ENCODE data around the gene SBK2.
"Not testable (repeated sequence)": the region's sequence is repeated elsewhere in the genome, so short reads cannot be mapped to it uniquely, and the experiment has no call there.

SBK2 gene, protein sequence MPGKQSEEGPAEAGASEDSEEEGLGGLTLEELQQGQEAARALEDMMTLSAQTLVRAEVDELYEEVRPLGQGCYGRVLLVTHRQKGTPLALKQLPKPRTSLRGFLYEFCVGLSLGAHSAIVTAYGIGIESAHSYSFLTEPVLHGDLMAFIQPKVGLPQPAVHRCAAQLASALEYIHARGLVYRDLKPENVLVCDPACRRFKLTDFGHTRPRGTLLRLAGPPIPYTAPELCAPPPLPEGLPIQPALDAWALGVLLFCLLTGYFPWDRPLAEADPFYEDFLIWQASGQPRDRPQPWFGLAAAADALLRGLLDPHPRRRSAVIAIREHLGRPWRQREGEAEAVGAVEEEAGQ

DNA sequence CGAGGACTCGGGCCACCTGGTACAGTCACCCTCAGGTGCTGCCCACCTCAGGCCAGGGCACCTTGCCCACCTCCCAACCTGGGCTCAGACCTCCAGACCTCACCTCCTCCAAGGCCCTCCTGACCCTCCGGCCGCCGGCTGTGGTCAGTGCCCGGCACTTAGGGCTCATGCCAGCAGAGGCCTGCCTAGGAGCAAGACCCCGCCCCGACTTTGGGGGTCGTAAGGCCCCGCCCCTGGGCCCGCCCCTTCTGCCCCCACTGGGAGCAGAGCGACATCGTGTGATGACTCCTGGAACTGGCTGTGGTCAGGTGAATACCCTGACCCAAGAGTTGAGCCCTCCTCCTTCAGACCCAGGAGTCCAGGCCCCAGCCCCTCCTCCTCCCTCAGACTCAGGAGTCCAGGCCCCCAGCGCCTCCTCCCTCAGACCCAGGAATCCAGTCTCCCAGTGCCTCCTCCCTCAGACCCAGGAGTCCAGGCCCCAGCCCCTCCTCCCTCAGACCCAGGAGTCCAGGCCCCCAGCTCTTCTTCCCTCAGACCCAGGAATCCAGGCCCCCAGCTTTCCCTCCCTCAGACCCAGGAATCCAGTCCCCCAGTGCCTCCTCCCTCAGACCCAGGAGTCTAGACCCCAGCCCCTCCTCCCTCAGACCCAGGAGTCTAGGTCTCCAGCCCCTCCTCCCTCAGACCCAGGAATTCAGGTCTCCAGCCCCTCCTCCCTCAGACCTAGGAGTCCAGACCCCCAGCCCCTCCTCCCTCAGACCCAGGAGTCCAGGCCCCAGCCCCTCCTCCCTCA lies at the start of gene SBK2:
Gene SBK2, minus strand, starts transcription at position 183 of the 790 bp plus-strand sequence. CDS start 839 bp downstream, outside the sequence.
- no peak for DNase-seq (ENCODE audit: low read depth)

DNA sequence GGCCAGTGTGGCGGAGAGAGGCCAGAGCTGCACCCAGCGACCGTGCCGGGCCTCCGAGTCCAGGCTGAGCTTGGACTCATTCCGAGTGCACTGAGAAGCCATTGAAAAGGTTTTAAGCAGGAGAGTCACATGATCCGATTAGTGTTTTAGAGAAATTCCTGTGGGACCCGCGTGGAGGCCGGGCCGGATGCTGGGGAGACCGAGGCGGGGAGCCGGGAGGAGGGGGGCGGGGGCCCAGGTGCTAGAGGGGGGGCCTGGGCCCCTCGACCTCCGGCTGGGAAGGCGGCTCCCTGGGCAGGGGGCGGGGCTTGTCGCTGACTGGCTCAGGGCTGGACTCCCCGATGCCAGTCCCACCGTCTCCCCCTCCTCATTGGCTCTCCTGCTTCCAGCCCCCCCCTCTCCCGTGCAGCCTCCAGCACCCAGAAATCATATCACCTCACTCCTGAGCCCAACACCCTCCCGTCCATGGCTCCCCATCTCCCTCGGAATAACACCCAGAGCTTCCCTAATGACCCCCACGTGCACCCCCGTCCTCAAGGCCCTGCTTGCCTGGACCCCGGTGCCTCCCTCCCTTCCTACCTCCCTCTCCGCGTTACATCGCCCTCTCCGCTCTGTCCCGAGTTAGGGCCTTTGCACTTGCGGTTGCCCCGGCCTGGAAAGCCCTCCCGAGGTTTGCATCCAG lies 48.9 kb upstream of the SBK2 start:
- DNase-seq (ENCODE audit: low read depth), result peak; percentile 55

DNA sequence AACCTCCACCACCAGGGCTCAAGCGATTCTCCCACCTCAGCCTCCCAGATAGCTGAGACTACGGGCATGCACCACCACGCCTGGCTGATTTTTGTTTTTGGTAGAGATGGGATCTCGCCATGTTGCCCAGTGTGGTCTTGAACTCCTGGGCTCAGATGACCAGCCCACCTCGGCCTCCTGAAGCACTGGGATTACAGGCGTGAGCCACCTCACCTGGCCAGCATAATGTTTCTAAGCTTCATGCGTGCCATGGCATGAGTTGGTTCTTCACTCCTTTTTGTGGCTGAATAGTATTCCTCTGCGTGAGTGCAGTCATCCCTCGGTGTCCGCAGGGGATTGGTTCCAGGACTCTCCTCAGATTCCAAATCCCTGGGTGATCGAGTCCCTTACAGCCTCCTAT lies 47.9 kb upstream of the SBK2 start:
- no peak for DNase-seq (ENCODE audit: low read depth)

DNA sequence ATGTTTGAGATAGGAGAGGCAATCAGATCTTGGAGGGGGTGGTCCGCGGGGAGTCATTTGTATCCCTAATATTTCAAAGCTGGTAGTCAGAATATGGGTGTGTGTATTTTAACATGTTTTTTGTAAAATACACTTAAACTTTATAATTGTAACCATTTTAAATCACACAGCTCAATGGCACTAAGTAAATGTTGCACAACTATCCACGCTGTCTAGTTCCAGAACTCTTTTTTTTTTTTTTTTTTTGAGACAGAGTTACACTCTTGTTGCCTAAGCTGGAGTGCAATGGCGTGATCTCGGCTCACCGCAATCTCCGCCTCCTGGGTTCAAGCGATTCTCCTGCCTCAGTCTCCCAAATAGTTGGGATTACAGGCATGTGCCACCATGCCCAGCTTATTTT lies 47.0 kb upstream of the SBK2 start:
- not testable (repeated sequence) for DNase-seq (ENCODE audit: low read depth)

DNA sequence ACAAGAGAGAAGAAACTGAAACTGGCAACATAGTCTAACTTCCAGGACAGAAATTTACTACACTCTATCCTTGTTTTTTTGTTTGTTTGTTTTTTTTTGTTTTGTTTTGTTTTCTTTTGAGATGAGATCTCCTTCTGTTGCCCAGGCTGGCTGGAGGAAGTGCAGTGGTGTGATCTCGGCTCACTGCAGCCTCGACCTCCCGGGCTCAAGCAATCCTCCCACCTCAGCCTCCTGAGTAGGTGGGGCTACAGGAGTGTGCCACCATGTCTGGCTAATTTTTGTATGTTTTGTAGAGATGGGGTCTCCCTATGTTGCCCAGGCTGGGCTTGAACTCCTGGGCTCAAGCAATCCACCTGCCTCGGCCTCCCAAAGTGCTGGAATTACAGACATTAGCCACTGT lies 45.4 kb upstream of the SBK2 start:
- DNase-seq (ENCODE audit: low read depth), result not testable (repeated sequence)

DNA sequence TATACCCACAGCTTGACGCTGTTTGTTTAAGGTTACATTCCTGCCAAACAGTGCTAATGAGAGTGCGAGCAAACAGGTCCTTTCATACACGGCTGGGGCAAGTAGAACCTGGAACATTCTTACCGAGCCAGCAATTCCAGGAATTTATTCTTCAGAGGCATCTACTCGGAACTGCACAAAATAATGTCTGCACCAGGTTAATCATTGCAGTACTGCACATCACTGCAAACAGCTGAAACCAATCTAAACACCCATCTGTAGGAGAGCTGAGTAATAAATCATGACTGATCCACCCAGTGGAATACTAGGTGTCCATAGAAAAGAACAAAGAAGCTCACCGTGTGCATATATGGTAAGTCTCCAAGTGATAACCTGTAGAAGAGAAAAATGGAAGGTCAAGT lies 44.9 kb upstream of the SBK2 start:
- DNase-seq (ENCODE audit: low read depth), result peak; percentile 15

DNA sequence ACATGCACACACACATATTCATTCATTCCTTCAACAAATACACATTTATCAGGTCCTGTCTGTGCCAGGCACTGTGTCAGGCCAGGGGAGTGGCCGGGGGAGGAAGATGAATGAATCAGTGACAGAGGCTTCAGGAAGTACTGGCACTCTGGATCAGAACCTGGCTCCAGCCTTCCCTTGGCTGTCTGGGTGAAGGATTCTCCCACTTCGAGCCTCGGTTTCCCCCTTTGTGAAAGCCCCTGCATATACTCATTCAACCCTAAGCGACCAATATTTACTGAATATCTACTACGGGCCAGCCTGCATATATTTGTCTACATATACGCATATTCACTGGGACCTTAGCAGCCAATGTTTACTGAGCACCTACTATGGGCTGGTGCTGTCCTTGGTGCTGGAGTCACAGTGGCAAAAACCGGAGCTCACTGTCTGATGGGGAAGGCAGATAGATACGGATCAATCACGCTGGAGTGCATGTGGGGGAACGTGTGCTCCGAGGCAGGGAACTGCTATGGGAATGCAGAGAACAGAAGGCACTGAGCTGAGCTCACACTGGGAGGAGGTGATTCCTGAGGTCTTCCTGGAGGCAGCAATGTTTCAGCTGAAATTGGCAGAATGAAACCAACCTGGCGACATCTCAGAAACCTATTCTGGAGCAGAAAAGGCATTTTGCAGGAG lies 44.4 kb upstream of the SBK2 start:
- DNase-seq (ENCODE audit: low read depth), result peak; percentile 34

DNA sequence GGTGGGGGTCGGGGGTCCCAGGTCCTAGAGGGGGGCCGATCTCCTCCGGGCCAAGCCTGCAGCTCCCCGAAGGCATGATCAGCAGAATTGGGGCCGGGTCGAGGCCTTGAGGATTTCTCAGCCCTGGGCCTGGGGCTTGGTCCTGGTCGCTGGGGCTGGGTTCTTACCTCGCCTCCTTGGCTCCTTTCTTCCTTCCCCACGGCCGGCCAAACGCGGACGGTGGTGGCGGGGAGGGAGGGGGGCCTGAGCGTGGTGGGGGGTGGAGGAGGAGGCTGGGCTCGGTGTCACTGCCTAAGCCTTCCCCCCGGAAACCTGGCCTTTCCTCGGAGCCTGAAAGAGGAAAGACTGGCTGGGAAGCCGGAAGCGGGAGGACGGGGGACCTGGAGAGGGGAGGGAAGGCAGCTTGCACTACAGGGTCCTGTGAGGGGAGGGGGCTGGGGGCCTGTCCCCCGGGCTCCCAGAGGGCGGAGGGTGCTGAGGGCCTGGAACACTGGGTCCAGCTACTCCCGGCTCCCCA lies 43.8 kb upstream of the SBK2 start, which contains the start of gene ZNF579:
Gene ZNF579, minus strand, starts transcription at position 221 of the 517 bp plus-strand sequence. CDS start 1,209 bp downstream, outside the sequence.
- peak; percentile 90 for DNase-seq (ENCODE audit: low read depth)

DNA sequence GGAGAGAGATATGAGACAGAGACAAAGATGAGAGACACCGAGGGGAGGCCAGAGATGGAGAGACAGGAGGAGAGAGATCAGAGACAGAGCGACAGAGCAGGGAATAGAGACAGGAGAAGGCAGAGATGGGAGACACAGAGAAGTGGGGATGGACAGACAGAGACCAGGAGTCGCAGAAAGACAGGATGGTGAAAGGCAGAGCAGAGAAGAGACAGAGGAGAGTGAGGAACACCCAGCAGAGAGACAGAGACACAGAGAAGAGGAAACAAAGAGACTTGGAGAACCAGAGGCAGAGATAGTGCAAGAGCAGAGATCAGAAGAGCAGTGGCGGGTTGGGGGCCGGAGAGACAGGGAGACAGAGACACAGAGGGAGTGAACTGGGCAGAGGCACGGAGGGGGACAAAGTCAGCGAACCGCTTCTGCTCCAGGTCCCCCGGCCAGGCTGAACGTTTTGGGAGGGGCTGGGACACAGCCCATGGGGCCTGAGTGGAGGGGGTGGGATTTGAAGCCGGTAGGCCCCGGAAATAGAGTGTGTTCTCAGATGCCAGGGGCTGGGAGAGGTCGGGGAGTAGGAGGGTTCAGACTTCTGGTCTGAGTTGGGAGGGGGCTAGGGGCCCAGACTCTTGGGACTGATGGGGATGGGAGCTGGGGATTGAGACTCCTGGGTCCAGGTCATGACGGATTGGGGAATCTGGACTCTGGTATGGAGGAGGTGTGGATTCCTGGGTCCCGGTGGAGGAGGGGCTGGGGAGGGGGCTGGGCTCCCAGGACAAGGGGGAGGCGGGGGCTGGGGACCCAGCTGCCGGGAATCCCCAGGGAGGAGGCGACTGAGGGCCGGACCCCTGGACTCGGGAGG lies 43.1 kb upstream of the SBK2 start:
- DNase-seq (ENCODE audit: low read depth), result peak; percentile 27

DNA sequence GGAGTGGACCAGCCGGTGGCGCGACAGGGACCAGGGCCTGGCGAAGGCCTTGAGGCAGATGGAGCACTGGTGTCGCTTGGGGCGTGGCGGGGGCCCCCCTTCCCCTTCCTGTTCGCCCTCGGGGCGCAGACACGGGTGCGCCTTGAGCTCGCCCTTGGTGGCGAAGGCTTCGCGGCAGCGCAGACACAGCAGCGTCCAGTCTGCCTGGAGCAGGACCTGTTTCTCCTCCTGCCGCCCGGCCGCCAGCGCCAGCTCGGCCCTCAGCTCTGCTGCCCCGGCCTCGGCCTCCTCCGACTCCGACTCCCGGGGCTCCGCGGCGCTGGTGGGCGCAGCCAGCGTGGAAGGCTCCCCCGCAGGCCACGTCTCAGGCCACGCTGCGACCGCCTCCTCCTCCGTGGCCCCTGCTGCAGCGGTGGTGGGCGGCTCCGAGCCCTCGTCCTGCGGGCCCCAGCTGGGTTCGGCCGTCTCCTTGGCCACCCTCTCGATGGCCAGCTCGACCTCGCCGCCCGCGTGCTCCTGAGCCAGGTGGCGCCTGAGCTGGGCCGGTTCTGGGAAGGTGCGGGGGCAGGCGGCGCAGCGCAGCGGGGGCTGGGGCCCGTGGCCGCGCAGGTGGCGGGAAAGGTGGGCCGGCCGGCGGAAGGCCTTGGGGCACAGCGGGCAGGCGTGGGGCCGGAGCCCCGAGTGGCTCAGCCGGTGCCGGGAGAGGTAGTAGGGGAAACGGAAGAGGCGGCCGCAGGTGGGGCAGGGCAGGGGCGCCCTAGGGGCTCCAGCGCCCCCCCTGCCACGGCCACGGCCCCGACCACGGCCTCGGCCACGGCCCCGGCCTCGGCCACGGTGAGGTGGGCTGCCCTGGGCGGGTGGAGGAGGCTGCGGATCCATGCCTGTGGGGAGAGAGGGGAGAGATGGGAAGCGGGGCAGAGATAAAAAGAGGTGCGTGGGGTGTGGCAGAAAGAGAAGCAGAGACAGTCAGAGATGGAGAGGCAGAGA lies 42.1 kb upstream of the SBK2 start:
- DNase-seq (ENCODE audit: low read depth), result no peak

DNA sequence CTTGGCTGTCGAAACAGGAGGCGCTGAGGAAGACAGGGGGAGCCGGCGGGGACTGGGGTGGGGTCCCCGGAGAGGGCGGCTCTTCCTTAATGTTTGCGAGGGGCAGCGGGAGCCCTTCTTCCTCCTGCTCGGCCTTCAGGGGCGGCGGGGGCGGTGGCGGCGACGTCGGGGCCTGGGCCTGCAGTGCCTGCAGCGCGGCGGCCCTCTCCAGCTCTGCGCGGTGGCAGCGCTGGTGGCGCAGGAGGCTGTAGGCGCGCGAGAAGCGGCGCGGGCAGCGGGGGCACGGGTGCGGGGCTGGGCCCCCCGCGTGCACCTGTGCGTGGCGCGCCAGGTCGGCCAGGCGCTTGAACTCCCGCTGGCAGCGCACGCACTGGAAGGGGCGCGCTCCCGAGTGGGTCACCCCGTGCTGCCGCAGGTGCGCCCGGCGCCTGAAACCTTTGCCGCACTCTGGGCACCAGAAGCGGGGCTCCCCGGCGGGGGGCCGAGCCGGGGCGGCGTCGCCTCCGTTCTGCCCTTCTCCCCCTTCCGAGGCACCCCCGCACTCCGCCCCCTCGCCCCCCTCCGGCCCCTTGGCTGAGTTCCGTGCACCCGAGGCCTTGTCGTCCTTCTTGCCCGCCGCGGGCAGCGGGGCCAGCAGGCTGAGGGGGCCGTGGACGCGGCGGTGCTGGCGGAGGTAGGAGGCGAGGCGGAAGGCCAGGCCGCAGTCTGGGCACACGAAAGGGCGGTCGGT lies 41.3 kb upstream of the SBK2 start:
- no peak for DNase-seq (ENCODE audit: low read depth)

DNA sequence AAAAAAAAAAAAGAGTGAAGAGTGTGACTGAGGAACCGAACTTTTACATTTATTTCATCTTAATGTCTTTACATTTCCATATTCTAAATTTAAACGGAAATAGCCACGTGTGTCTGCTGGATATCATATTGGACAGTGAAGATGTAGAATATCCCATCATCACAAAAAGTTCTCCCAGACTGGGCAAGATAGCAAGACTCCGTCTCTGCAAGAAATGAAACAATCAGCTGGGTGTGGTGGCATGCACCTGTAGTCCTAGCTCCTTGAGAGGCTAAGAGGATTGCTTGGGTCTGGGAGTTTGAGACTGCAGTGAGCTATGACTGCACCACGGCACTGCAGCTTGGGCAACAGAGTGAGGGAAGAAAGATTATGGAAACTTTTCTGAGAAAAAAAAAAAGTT lies 39.8 kb upstream of the SBK2 start:
- no peak for DNase-seq (ENCODE audit: low read depth)

DNA sequence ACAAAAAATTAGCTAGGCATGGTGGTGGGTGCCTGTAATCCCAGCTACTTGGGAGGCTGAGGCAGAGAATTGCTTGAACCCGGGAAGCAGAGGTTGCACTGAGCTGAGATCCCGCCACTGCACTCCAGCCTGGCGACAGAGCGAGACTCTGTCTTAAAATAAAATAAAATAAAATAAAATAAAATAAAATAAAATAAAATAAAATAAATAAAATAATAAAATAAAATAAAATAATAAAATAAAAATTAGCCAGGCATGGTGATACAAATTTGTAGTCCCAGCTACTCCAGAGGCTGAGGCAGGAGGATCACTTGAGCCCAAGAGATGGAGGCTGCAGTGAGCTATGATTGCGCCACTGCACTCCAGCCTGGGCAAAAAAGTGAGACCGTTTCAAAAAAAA lies 37.0 kb upstream of the SBK2 start:
- not testable (repeated sequence) for DNase-seq (ENCODE audit: low read depth)

DNA sequence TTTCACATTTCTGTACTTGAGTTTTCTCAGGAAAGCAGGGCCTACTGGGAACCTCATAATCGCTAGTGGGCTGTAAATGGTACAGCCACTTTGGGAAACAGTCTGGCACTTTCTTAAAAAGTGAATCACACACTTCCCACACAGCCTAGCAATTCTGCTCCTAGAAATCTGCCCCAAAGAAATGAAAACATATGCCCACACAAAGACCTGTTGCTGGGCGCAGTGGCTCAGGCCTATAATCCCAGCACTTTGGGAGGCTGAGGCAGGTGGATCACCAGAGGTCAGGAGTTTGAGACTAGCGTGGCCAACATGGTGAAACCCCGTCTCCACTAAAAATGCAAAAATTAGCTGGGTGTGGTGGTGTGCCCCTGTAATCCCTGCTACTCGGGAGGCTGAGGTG lies 32.5 kb upstream of the SBK2 start:
- DNase-seq (ENCODE audit: low read depth), result not testable (repeated sequence)

DNA sequence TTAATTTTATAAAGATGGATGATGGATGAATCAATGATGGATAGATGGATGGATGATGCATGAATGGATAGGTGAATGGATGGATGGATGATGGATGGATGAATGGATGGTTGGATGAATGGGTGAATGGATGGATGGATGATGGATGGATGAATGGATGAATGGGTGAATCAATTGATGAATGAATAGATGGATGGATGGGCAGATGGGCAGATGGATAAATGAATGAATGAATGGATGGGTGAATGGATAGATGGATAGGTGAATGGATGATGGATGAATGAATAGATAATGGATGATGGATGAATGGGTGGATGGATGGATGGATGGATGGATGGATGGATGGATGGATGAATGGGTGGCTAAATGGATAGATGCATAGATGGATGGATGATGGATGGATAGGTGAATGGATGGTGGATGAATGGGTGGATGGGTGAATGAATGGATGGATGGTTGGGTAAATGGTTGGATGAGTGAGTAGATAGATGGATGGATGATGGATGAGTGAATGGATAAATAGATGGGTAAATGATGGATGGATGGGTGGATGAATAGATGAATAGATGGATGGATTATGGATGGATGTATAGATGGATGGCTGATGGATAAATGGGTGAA lies 30.9 kb upstream of the SBK2 start:
- no peak for DNase-seq (ENCODE audit: low read depth)

DNA sequence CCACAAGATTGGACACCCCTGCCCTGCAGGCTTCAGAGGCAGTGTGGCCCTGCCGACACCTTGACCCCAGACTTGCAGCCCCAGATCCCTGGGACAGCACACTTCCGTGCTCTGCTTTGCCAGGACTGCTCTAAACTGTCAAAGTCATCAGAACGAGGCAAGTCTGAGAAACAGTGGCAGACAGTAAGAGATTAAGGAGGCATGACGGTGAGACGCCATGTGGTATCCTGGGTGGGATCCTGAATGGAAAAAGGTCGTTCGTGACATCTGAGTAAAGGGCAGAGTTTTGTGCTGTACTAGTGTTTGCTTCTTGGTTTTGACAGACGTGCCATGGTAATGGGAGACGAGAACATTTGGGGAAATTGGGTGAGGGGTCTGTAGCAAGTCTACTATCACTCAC lies 29.9 kb upstream of the SBK2 start:
- DNase-seq (ENCODE audit: low read depth), result no peak

DNA sequence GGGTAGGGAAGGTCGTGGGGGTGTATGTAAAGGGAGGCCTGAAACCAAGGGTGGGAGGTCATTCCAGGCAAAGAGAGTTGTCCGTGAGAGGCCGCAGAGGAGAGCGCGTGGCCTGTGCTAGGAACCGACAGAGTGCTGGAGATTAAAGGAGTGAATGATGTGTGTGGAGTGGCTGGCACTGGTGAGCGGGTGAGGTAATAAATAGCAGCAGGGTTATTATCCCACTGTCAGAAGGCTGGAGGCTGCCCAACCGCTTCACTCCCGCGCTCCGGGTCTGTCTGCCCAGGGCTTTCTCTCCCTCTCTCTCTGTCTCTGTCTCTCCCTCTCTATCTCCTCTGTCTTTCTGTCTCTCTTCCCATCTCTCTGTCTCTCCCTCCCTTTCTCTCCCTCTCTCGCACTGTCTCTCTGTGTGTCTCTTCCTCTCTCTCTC lies 26.3 kb upstream of the SBK2 start:
- DNase-seq (ENCODE audit: low read depth), result no peak

DNA sequence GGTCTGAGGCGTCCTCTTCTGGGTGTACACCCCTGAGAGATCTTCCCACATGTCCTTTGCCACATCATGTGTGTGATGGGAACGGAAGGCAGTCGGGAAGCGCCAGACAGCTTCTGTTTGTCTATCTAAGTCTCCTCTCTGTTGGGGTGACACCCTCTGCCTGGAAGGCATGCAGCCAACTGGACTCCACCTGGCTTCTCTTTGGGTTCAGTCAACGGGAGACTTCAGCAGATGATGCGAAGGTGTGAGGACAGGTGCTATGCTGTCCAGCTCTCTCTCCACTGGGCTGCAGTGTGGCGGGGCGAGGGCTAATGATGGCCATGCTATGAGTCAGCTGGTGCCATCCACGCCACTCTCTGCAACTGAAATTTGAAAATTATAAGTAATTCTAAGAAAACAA lies 22.8 kb upstream of the SBK2 start:
- no peak for DNase-seq (ENCODE audit: low read depth)
